Measurements from ENCODE around the gene STRN4.
A peak's percentile ranks its signal among the peaks of the same experiment; 100 is the strongest.
"Not testable (repeated sequence)": the region's sequence is repeated elsewhere in the genome, so short reads cannot be mapped to it uniquely, and the experiment has no call there.

STRN4 gene

GRCh38 chr19:46724468-46724867 is 21.8 kb downstream of the STRN4 start:
- DNase-seq = no peak

GRCh38 chr19:46723471-46723870 is 22.8 kb downstream of the STRN4 start:
- DNase-seq = no peak

- no peak for DNase-seq
These were observed 23.2 kb downstream of the STRN4 start for GRCh38 chr19:46723023-46723461.

GRCh38 chr19:46722421-46723022 is 23.7 kb downstream of the STRN4 start:
- no peak for DNase-seq

GRCh38 chr19:46722004-46722380 is 24.3 kb downstream of the STRN4 start:
- DNase-seq = no peak

GRCh38 chr19:46721269-46722003 is 24.8 kb downstream of the STRN4 start:
- DNase-seq = no peak

- no peak for DNase-seq
These were observed 25.6 kb downstream of the STRN4 start for GRCh38 chr19:46720503-46721239.

- DNase-seq = no peak
These were observed 26.4 kb downstream of the STRN4 start for GRCh38 chr19:46719629-46720502.

GRCh38 chr19:46718934-46719622 is 27.2 kb downstream of the STRN4 start:
- DNase-seq = no peak

- no peak for DNase-seq
These were observed 27.9 kb downstream of the STRN4 start for GRCh38 chr19:46718157-46718933.

GRCh38 chr19:46717716-46718143 is 28.5 kb downstream of the STRN4 start:
- no peak for DNase-seq

GRCh38 chr19:46717034-46717715 is 29.1 kb downstream of the STRN4 start, which contains the start of gene PRKD2:
PRKD2 (minus strand) TSS chr19:46717114; CDS start chr19:46716370, 744 bp downstream.
- peak; percentile 85 for DNase-seq

- no peak for DNase-seq
These were observed 29.6 kb downstream of the STRN4 start for GRCh38 chr19:46716672-46717033.

- no peak for DNase-seq
These were observed 30.1 kb downstream of the STRN4 start for GRCh38 chr19:46715975-46716671.

- DNase-seq = no peak
These were observed 30.7 kb downstream of the STRN4 start for GRCh38 chr19:46715620-46715974.

GRCh38 chr19:46714444-46715106 is 31.7 kb downstream of the STRN4 start:
- no peak for DNase-seq

GRCh38 chr19:46713781-46714443 is 32.3 kb downstream of the STRN4 start:
- DNase-seq = peak; percentile 85

- DNase-seq = not testable (repeated sequence)
These were observed 33.4 kb downstream of the STRN4 start for GRCh38 chr19:46712768-46713338.

- DNase-seq = no peak
These were observed 35.6 kb downstream of the STRN4 start for GRCh38 chr19:46710687-46711086.
